Dendritic cell treated with granulocyte-macrophage colony-stimulating factor and Interleukin-4, amounts not matched to agents 40 ng/mL and 50 ng/mL, for 4 days (primary cell): ENCODE results near the gene ARL6IP4.

Experiments used
- H3K27ac Mint-ChIP-seq: one replicate; pipeline ENCODE4 v1.8.0; 2022; ENCODE audit warnings: mild to moderate bottlenecking, mixed read lengths
- H3K27me3 Mint-ChIP-seq: one replicate; pipeline ENCODE4 v1.8.0; 2022; ENCODE audit warnings: mild to moderate bottlenecking, mixed read lengths
- H3K36me3 Mint-ChIP-seq: one replicate; pipeline ENCODE4 v1.8.0; 2022; ENCODE audit warnings: low read depth, mixed read lengths
- H3K4me1 Mint-ChIP-seq: one replicate; pipeline ENCODE4 v1.8.0; 2022; ENCODE audit warnings: low read depth, mixed read lengths
- H3K4me3 Mint-ChIP-seq: one replicate; pipeline ENCODE4 v1.8.0; 2022; ENCODE audit warnings: mild to moderate bottlenecking, moderate library complexity, mixed read lengths
- H3K9me3 Mint-ChIP-seq: one replicate; pipeline ENCODE4 v1.8.0; 2022; ENCODE audit warnings: mixed read lengths
- intact Hi-C: fragments of 100-400 bp; cut with micrococcal nuclease; formaldehyde crosslinking; loops from one replicate; pipeline ENCODE4 v1.15.0; 2022

The ARL6IP4 gene

GRCh38 chr12:122979001-122979907 lies 1.2 kb upstream of the ARL6IP4 start:
- H3K27me3 Mint-ChIP-seq = no peaks in the 10 kb centered on the region
- H3K4me3 Mint-ChIP-seq = peak overlapping the region; percentile 95
- H3K27ac Mint-ChIP-seq = peak overlapping the region; percentile 96
- no peaks in the 10 kb centered on the region for H3K9me3 Mint-ChIP-seq
- peaks cover 79% of the 10 kb centered on the region for H3K4me1 Mint-ChIP-seq
- intact Hi-C loops = no loop called here
- H3K36me3 Mint-ChIP-seq = peaks cover 91% of the 10 kb centered on the region

GRCh38 chr12:122979908-122980182 lies 636 bp upstream of the ARL6IP4 start:
- H3K4me3 Mint-ChIP-seq = peak overlapping the region; percentile 95
- peak overlapping the region; percentile 96 for H3K27ac Mint-ChIP-seq
- intact Hi-C loops = loop anchor here (5.0 kb wide), 1 partner anchor 252 kb away; the partner anchor contains the start of genes MPHOSPH9 and MTRFR
- no peaks in the 10 kb centered on the region for H3K9me3 Mint-ChIP-seq
- H3K4me1 Mint-ChIP-seq = peaks cover 84% of the 10 kb centered on the region
- peaks cover 86% of the 10 kb centered on the region for H3K36me3 Mint-ChIP-seq
- H3K27me3 Mint-ChIP-seq = no peaks in the 10 kb centered on the region

GRCh38 chr12:122981036-122981471 lies 573 bp downstream of the ARL6IP4 start:
- peak overlapping the region; percentile 96 for H3K27ac Mint-ChIP-seq
- peak overlapping the region; percentile 95 for H3K4me3 Mint-ChIP-seq
- intact Hi-C loops = loop anchor here (5.0 kb wide), 1 partner anchor 251 kb away; the partner anchor contains the start of genes MPHOSPH9 and MTRFR
- peaks cover 87% of the 10 kb centered on the region for H3K4me1 Mint-ChIP-seq
- H3K9me3 Mint-ChIP-seq = no peaks in the 10 kb centered on the region
- peaks cover 73% of the 10 kb centered on the region for H3K36me3 Mint-ChIP-seq
- H3K27me3 Mint-ChIP-seq = no peaks in the 10 kb centered on the region

- Mint-ChIP-seq H3K27me3 (no peaks in the 10 kb centered on the region), H3K36me3 (peaks cover 66% of the 10 kb centered on the region), H3K27ac (peak overlapping the region; percentile 96), H3K4me1 (peaks cover 86% of the 10 kb centered on the region), H3K9me3 (no peaks in the 10 kb centered on the region), H3K4me3 (peak overlapping the region; percentile 95)
- intact Hi-C loops = loop anchor here (5.0 kb wide), 1 partner anchor 250 kb away; the partner anchor contains the start of genes MPHOSPH9 and MTRFR
Observed at GRCh38 chr12:122981587-122982476, 1.4 kb downstream of the ARL6IP4 start.

GRCh38 chr12:122982477-122982815 lies 2.0 kb downstream of the ARL6IP4 start:
- peak overlapping the region; percentile 95 for H3K4me3 Mint-ChIP-seq
- H3K9me3 Mint-ChIP-seq = no peaks in the 10 kb centered on the region
- H3K27me3 Mint-ChIP-seq = no peaks in the 10 kb centered on the region
- intact Hi-C loops = loop anchor here (5.0 kb wide), 1 partner anchor 250 kb away; the partner anchor contains the start of genes MPHOSPH9 and MTRFR
- peaks cover 60% of the 10 kb centered on the region for H3K36me3 Mint-ChIP-seq
- peak overlapping the region; percentile 96 for H3K27ac Mint-ChIP-seq
- H3K4me1 Mint-ChIP-seq = peaks cover 81% of the 10 kb centered on the region

GRCh38 chr12:122982963-122983788 lies 2.7 kb downstream of the ARL6IP4 start:
- H3K4me3 Mint-ChIP-seq = peak overlapping the region; percentile 95
- intact Hi-C loops = loop anchor here (5.0 kb wide), 1 partner anchor 249 kb away; the partner anchor contains the start of genes MPHOSPH9 and MTRFR
- H3K27ac Mint-ChIP-seq = peak overlapping the region; percentile 96
- H3K27me3 Mint-ChIP-seq = no peaks in the 10 kb centered on the region
- H3K4me1 Mint-ChIP-seq = peaks cover 74% of the 10 kb centered on the region
- H3K36me3 Mint-ChIP-seq = peaks cover 52% of the 10 kb centered on the region
- H3K9me3 Mint-ChIP-seq = no peaks in the 10 kb centered on the region

- H3K9me3 Mint-ChIP-seq = no peaks in the 10 kb centered on the region
- no peaks in the 10 kb centered on the region for H3K27me3 Mint-ChIP-seq
- H3K4me3 Mint-ChIP-seq = peak overlapping the region; percentile 69
- peak overlapping the region; percentile 96 for H3K27ac Mint-ChIP-seq
- H3K4me1 Mint-ChIP-seq = peaks cover 69% of the 10 kb centered on the region
- intact Hi-C loops = loop anchor here (1.0 to 5.0 kb wide), 2 partner anchors 9 to 248 kb away; partner anchors contain the start of genes MPHOSPH9, MTRFR and OGFOD2
- H3K36me3 Mint-ChIP-seq = peaks cover 44% of the 10 kb centered on the region
Observed at GRCh38 chr12:122983789-122984515, 3.5 kb downstream of the ARL6IP4 start.

- intact Hi-C loops = loop anchor here (1.0 to 5.0 kb wide), 2 partner anchors 9 to 248 kb away; partner anchors contain the start of genes MPHOSPH9, MTRFR and OGFOD2
- peak overlapping the region; percentile 69 for H3K4me3 Mint-ChIP-seq
- H3K27ac Mint-ChIP-seq = peak overlapping the region; percentile 96
- H3K36me3 Mint-ChIP-seq = peaks cover 42% of the 10 kb centered on the region
- no peaks in the 10 kb centered on the region for H3K9me3 Mint-ChIP-seq
- H3K4me1 Mint-ChIP-seq = peaks cover 61% of the 10 kb centered on the region
- no peaks in the 10 kb centered on the region for H3K27me3 Mint-ChIP-seq
Observed at GRCh38 chr12:122984612-122985337, 4.3 kb downstream of the ARL6IP4 start.

GRCh38 chr12:122985338-122986257 lies 5.1 kb downstream of the ARL6IP4 start:
- no peaks in the 10 kb centered on the region for H3K27me3 Mint-ChIP-seq
- peak overlapping the region; percentile 69 for H3K4me3 Mint-ChIP-seq
- peaks cover 57% of the 10 kb centered on the region for H3K4me1 Mint-ChIP-seq
- peak overlapping the region; percentile 96 for H3K27ac Mint-ChIP-seq
- intact Hi-C loops = no loop called here
- no peaks in the 10 kb centered on the region for H3K9me3 Mint-ChIP-seq
- peaks cover 36% of the 10 kb centered on the region for H3K36me3 Mint-ChIP-seq

- Mint-ChIP-seq H3K27ac (peak overlapping the region; percentile 44), H3K27me3 (no peaks in the 10 kb centered on the region), H3K4me1 (peaks cover 51% of the 10 kb centered on the region), H3K36me3 (peaks cover 28% of the 10 kb centered on the region), H3K4me3 (no peak overlapping the region), H3K9me3 (no peaks in the 10 kb centered on the region)
- intact Hi-C loops = no loop called here
Observed at GRCh38 chr12:122986258-122986871, 5.9 kb downstream of the ARL6IP4 start.
